Mesenchymal stem cell (in vitro differentiated cells and primary cell): ENCODE data around the gene SUPT5H.

Experiments used
- DNase-seq: peaks from one replicate; pipeline ENCODE4 v3.0.0-alpha.2; 2013
- H2AFZ ChIP-seq: one replicate; pipeline ENCODE4 v1.6.1; 2013; ENCODE audit warnings: low read depth, mild to moderate bottlenecking, control low read depth, inconsistent platforms, low read length, moderate library complexity
- H2AK5ac ChIP-seq: 2 replicates; pipeline ENCODE4 v1.6.1; 2013; ENCODE audit warnings: low read length, moderate library complexity, mild to moderate bottlenecking, inconsistent platforms; ENCODE audit not compliant: severe bottlenecking
- H2BK120ac ChIP-seq: one replicate; pipeline ENCODE4 v1.6.1; 2013; ENCODE audit warnings: low read depth, mild to moderate bottlenecking, inconsistent platforms, low read length, moderate library complexity
- H2BK12ac ChIP-seq, 2 experiments: one replicate each; pipeline ENCODE4 v1.6.1; 2013; ENCODE audit warnings: inconsistent platforms in 2 of 2, low read length in 2 of 2, mild to moderate bottlenecking in 2 of 2, moderate library complexity in 2 of 2, control low read depth in 1 of 2
- H2BK15ac ChIP-seq: one replicate; pipeline ENCODE4 v1.6.1; 2013; ENCODE audit warnings: mild to moderate bottlenecking, low read depth, inconsistent platforms; ENCODE audit not compliant: poor library complexity, severe bottlenecking
- H2BK5ac ChIP-seq: 2 replicates; pipeline ENCODE4 v1.6.1; 2013; ENCODE audit warnings: low read depth, mild to moderate bottlenecking, low read length, control low read depth, inconsistent platforms; ENCODE audit not compliant: poor library complexity, severe bottlenecking
- H3K14ac ChIP-seq, 2 experiments: one replicate each; pipeline ENCODE4 v1.6.1; 2013; ENCODE audit warnings: inconsistent platforms in 2 of 2, low read length in 2 of 2, control low read depth in 1 of 2, mild to moderate bottlenecking in 1 of 2, moderate library complexity in 1 of 2
- H3K18ac ChIP-seq, 2 experiments: one replicate each; pipeline ENCODE4 v1.6.1; 2013; ENCODE audit warnings: inconsistent platforms in 2 of 2, low read length in 2 of 2, control low read depth in 1 of 2, low read depth in 1 of 2, mild to moderate bottlenecking in 1 of 2
- H3K23ac ChIP-seq, 2 experiments: one replicate each; pipeline ENCODE4 v1.6.1; 2013; ENCODE audit warnings: inconsistent platforms in 2 of 2, low read length in 2 of 2, mild to moderate bottlenecking in 2 of 2, moderate library complexity in 2 of 2, control low read depth in 1 of 2
- H3K27ac ChIP-seq: 2 replicates; pipeline ENCODE4 v1.5.1; 2013; ENCODE audit warnings: mild to moderate bottlenecking, moderate library complexity, low read length, control low read depth, inconsistent platforms; ENCODE audit not compliant: poor library complexity, severe bottlenecking
- H3K27me3 ChIP-seq, 2 experiments: 2 replicates each; pipeline versions ENCODE4 v1.6.1 to v1.7.0; 2013; ENCODE audit warnings: low read length in 2 of 2, mild to moderate bottlenecking in 2 of 2, moderate library complexity in 2 of 2, control low read depth in 1 of 2, inconsistent platforms in 1 of 2; ENCODE audit not compliant: control insufficient read depth in 1 of 2, insufficient read depth in 1 of 2
- H3K36me3 ChIP-seq, 2 experiments: 2 replicates each; pipeline versions ENCODE4 v1.6.1 to v1.7.0; 2013; ENCODE audit warnings: low read length in 2 of 2, control low read depth in 1 of 2, inconsistent platforms in 1 of 2, low read depth in 1 of 2, mild to moderate bottlenecking in 1 of 2; ENCODE audit not compliant: insufficient read depth in 2 of 2, control insufficient read depth in 1 of 2
- H3K4ac ChIP-seq, 2 experiments: one replicate each; pipeline ENCODE4 v1.6.1; 2013; ENCODE audit warnings: inconsistent platforms in 2 of 2, low read length in 2 of 2, mild to moderate bottlenecking in 2 of 2, moderate library complexity in 2 of 2, control low read depth in 1 of 2, low read depth in 1 of 2
- H3K4me1 ChIP-seq: 2 replicates; pipeline ENCODE4 v1.6.1; 2013; ENCODE audit warnings: low read depth, low read length, control low read depth; ENCODE audit not compliant: control insufficient read depth, insufficient read depth
- H3K4me2 ChIP-seq: 2 replicates; pipeline ENCODE4 v1.6.1; 2013; ENCODE audit warnings: low read length, mild to moderate bottlenecking, inconsistent platforms; ENCODE audit not compliant: poor library complexity, severe bottlenecking
- H3K4me3 ChIP-seq, 2 experiments: 2 replicates each; pipeline versions ENCODE4 v1.5.1 to v1.7.0; 2013; ENCODE audit warnings: low read length in 2 of 2, mild to moderate bottlenecking in 2 of 2, control low read depth in 1 of 2, low read depth in 1 of 2; ENCODE audit not compliant: insufficient read depth in 1 of 2
- H3K79me1 ChIP-seq: replicated peaks from 2 replicates; pipeline ENCODE4 v1.6.1; 2013; ENCODE audit warnings: mild to moderate bottlenecking, control low read depth, low read length, inconsistent platforms; ENCODE audit not compliant: poor library complexity, severe bottlenecking
- H3K9ac ChIP-seq: 2 replicates; pipeline ENCODE4 v1.7.0; 2013; ENCODE audit warnings: mild to moderate bottlenecking, low read length, moderate library complexity
- H3K9me3 ChIP-seq: 2 replicates; pipeline ENCODE4 v1.7.0; 2013; ENCODE audit warnings: mild to moderate bottlenecking, low read length; ENCODE audit not compliant: control insufficient read depth
- H4K8ac ChIP-seq: one replicate; pipeline ENCODE4 v1.6.1; 2013; ENCODE audit warnings: inconsistent platforms, mild to moderate bottlenecking, low read length, moderate library complexity
- H4K91ac ChIP-seq: one replicate; pipeline ENCODE4 v1.6.1; 2013; ENCODE audit warnings: mild to moderate bottlenecking, low read length, inconsistent platforms
- WGBS: methylation state at CpG from one replicate; pipeline ENCODE4 v1.1.7; 2013; ENCODE audit warnings: mixed read lengths; 5-methylcytosine and 5-hydroxymethylcytosine counted together

The SUPT5H gene

DNA sequence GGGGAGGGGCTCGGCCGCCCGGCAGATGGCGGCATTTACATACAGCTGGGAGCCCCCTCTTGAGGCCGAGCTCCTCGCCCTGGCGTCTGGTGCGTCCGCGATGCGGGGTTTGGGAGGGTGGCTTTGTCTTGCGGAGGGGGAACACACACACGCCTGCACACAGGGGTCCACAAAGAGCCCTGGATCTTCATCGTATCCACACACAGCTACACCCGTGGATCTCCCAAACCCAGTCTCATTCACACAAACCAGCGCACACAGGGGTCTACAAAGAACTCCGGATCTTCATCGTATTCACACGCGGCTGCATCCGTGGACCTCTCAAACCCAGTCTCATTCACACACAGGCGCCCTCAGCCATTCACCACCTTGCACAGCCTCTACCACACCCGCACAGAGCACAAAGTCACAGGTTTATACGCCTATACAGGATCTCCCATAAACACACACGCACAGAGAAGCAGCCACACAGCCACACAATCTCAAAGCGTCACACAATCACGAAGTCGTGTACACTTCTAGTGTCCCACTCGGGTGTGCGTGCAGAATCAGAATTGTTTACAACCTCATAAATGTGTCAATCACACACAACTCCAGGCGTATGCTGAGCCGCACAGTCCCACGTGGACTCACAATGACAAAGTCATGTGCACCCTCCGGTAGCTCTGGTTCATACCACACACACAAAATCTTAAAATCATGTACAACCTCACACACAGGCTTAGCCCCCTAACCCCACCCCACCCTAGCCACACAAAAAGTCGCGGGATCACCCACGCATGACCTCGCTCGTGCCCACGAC, 52.8 kb downstream of the SUPT5H start:
- Histone ChIP-seq H2BK120ac (no peak overlapping the region), H3K36me3 (no peaks in the 10 kb centered on the region), H3K23ac (no peak overlapping the region), H3K4ac (no peak overlapping the region), H2BK15ac (no peak overlapping the region), H3K79me1 (no peaks in the 10 kb centered on the region), H2BK12ac (no peak overlapping the region), H3K18ac (no peak overlapping the region), H2BK5ac (no peak overlapping the region), H3K4me1 (peaks cover 24% of the 10 kb centered on the region), H4K91ac (no peak overlapping the region), H3K27ac (no peak overlapping the region), H3K4me2 (peak overlapping the region; percentile 87), H2AFZ (peak overlapping the region; percentile 7), H4K8ac (no peak overlapping the region), H3K14ac (no peak overlapping the region), H3K9ac (no peak overlapping the region), H3K27me3 (peaks cover 50 to 64% of the 10 kb centered on the region in 2 experiments), H3K4me3 (peak overlapping the region in 1 of 2 experiments; percentile 62), H3K9me3 (no peaks in the 10 kb centered on the region), H2AK5ac (no peak overlapping the region)
- DNase-seq, result peak; percentile 59
- 1% methylated on average over 31 of the region's 40 CpGs for WGBS

DNA sequence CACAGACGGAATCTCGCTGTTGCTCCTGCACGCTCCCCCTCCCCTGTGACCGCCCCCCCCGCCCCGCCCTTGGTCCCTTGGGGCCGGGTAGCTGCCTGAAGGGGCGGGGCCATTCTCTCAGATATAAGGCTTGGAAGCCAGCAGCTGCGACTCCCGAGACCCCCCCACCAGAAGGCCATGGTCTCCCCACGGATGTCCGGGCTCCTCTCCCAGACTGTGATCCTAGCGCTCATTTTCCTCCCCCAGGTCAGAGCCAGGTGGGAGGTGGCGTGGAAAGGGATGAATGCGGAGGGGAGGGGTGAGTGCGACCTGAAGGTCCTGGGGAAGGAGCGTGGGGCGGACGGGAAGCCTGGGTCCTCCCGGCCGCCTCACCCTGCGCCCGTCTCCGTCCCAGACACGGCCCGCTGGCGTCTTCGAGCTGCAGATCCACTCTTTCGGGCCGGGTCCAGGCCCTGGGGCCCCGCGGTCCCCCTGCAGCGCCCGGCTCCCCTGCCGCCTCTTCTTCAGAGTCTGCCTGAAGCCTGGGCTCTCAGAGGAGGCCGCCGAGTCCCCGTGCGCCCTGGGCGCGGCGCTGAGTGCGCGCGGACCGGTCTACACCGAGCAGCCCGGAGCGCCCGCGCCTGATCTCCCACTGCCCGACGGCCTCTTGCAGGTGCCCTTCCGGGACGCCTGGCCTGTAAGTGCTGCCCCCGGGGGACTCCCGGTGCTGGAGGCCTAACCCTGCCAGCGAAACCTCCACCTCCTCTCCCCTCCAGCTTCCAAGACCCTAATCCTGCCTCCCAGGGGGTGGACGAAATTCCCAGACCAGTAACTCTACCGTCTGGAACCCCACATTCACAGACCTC, 53.6 kb downstream of the SUPT5H start, which contains the start of gene DLL3:
TSS of gene DLL3 (plus strand) at position 150 of the 845 bp plus-strand sequence. CDS start at position 178, 28 bp downstream.
- no peak within 1 kb of the TSS for H2AK5ac ChIP-seq
- H2BK15ac ChIP-seq, result peak within 1 kb of the TSS; percentile 65
- WGBS, result 1% methylated on average over 46 of the region's 60 CpGs
- H3K4ac ChIP-seq, result no peak within 1 kb of the TSS
- H3K27ac ChIP-seq, result no peak within 1 kb of the TSS
- peak within 1 kb of the TSS in 1 of 2 experiments; percentile 62 for H3K4me3 ChIP-seq
- H3K4me1 ChIP-seq, result peaks cover 24% of the 10 kb centered on the region
- no peak within 1 kb of the TSS for H3K18ac ChIP-seq
- no peak within 1 kb of the TSS for H2BK12ac ChIP-seq
- no peak within 1 kb of the TSS for H3K23ac ChIP-seq
- peak; percentile 30 for DNase-seq
- no peak within 1 kb of the TSS for H4K8ac ChIP-seq
- H2AFZ ChIP-seq, result peak within 1 kb of the TSS; percentile 7
- no peak within 1 kb of the TSS for H3K9ac ChIP-seq
- no peaks in the 10 kb centered on the region for H3K9me3 ChIP-seq
- no peak within 1 kb of the TSS for H4K91ac ChIP-seq
- H2BK5ac ChIP-seq, result no peak within 1 kb of the TSS
- no peaks in the 10 kb centered on the region for H3K36me3 ChIP-seq
- no peak within 1 kb of the TSS for H3K14ac ChIP-seq
- no peaks in the 10 kb centered on the region for H3K79me1 ChIP-seq
- H3K27me3 ChIP-seq, result peaks cover 56 to 72% of the 10 kb centered on the region in 2 experiments
- no peak within 1 kb of the TSS for H2BK120ac ChIP-seq
- peak within 1 kb of the TSS; percentile 87 for H3K4me2 ChIP-seq

DNA sequence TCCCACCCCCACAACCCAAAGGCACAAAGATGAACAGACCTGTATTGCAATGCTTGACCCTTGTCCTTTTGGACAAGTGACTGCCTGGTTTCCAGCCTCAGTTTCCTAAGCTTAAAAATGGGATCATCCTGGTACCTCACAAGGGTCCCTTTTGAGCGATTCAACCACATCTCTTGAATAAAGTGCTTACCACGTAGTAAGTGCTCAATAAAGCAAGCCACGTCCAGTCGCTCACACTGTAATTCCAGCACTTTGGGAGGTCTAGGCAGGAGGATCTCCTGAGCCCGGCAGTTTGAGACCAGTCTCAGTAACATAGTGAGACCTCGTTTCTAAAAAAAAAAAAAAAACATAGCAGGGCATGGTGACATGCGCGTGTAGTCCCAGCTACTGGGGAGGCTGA, 54.5 kb downstream of the SUPT5H start:
- no peak overlapping the region for H3K23ac ChIP-seq
- no peak overlapping the region for H2AFZ ChIP-seq
- H3K4ac ChIP-seq, result no peak overlapping the region
- H3K18ac ChIP-seq, result no peak overlapping the region
- peaks cover 66 to 81% of the 10 kb centered on the region in 2 experiments for H3K27me3 ChIP-seq
- H4K91ac ChIP-seq, result no peak overlapping the region
- no peaks in the 10 kb centered on the region for H3K36me3 ChIP-seq
- no peak overlapping the region for H2BK15ac ChIP-seq
- DNase-seq, result no peak
- H3K9me3 ChIP-seq, result no peaks in the 10 kb centered on the region
- H2BK12ac ChIP-seq, result no peak overlapping the region
- H3K27ac ChIP-seq, result no peak overlapping the region
- no peak overlapping the region for H3K4me2 ChIP-seq
- H3K4me3 ChIP-seq, result no peak overlapping the region
- H4K8ac ChIP-seq, result no peak overlapping the region
- H2AK5ac ChIP-seq, result no peak overlapping the region
- no peak overlapping the region for H3K9ac ChIP-seq
- H2BK120ac ChIP-seq, result no peak overlapping the region
- H3K79me1 ChIP-seq, result no peaks in the 10 kb centered on the region
- 92% methylated on average over 8 of the region's 8 CpGs for WGBS
- no peak overlapping the region for H3K14ac ChIP-seq
- peaks cover 24% of the 10 kb centered on the region for H3K4me1 ChIP-seq
- no peak overlapping the region for H2BK5ac ChIP-seq

- WGBS, result 69% methylated on average over 4 of the region's 4 CpGs
- Histone ChIP-seq H3K27me3 (peaks cover 67 to 86% of the 10 kb centered on the region in 2 experiments), H2BK15ac (no peak overlapping the region), H4K8ac (no peak overlapping the region), H3K27ac (no peak overlapping the region), H3K9me3 (no peaks in the 10 kb centered on the region), H2AK5ac (no peak overlapping the region), H3K4ac (no peak overlapping the region), H3K18ac (no peak overlapping the region), H2BK12ac (no peak overlapping the region), H4K91ac (no peak overlapping the region), H2AFZ (no peak overlapping the region), H3K4me1 (peaks cover 24% of the 10 kb centered on the region), H2BK5ac (no peak overlapping the region), H3K4me3 (no peak overlapping the region), H2BK120ac (no peak overlapping the region), H3K14ac (no peak overlapping the region), H3K9ac (no peak overlapping the region), H3K23ac (no peak overlapping the region), H3K4me2 (no peak overlapping the region), H3K79me1 (no peaks in the 10 kb centered on the region), H3K36me3 (no peaks in the 10 kb centered on the region)
- no peak for DNase-seq
These were observed 55.2 kb downstream of the SUPT5H start for GRCh38 chr19:39500543-39500942.
